CD4-positive, alpha-beta T cell treated with Interleukin-12 subunit alpha and Interleukin-12 subunit beta, for 1 hour (primary cell): ENCODE data around the gene HADH.
"Not testable (repeated sequence)": the region's sequence is repeated elsewhere in the genome, so short reads cannot be mapped to it uniquely, and the experiment has no call there.

Experiments used
- DNase-seq: peaks from one replicate; pipeline ENCODE4 v3.0.0-alpha.2; 2020

HADH gene

DNA sequence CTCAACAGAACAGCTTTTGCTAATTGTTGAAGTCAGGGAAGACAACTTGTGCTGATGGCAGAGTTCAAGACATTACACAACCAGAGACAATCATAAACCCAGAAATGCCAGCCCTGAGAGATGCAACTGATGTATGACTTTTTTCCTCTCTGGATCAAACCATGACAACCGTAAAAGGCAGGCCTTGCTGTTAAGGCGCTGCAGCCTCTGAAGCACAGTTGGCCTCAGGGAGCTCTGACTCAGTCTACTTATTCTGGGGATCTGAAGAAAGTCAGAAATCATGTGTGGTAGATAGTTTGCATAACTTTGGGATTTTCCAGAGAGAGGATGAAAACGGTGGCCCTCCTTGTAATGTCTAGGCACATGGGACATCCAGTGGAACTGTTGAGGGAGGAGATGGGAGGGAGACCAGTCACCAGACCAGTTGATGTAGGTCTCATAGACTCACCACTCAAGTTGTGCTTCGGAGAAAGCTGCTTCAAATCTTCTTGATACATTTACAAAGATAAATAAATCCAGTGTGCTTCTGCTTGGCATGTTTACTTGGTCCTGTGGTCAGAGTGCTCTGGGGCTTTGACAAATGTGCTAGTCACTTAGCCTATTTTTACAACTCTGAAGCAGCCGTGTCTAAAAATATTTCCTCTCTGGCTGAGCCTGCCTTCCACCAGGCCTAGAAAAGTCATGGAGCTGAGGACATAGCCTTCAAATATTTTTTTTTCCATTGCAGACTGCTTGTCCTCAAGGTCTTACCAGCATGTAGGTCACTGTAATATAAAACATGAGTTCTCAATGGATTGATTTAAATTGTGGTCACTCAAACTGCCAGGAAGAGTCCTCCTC, 7.5 kb downstream of the HADH start:
- DNase-seq, result no peak

DNA sequence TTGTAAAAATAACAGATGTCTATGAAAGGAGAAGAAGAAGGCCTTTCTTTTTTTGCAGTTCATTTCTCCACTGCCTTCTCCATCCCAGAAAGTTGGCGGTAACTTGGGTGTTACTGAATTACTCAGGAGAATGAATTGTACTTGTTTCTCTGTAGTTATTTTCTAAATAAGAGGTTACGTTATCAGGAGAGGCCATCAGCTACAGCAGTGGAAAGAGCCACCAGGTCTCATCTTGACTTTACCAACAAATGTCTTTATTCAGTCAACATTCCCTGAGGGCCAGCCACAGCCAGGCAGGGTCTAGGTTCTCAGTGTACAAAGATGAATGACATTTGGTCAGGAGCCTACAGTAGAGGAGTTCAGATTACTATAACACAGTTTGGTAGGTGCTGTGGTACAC, 8.1 kb downstream of the HADH start:
- no peak for DNase-seq

DNA sequence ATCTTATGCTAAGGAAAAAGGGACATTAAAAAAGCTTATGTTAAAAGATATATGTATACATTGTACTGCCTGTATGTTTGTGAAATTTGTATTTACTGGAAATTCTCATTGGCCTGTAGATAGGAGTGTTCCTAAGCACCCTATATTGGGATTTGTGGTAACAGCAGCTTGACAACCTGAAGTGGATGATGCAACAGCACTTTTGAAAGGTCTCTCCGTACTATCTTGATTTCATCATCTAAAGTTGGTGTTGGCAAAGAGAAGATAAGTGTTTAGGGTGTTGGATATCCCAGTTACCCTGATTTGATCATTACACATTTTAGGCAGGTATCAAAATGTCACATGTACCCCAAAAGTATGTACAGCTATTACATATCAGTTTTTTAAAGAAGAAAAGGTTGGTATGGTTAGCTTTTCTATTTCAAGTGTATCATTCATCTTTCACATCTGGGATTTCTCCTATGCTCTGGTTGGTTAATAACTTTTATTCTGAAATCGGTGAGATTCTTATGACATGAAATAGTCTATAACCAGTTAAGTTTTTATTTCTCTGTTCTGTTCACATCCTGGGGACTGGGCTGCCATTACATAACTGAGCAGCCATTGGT, 10.3 kb downstream of the HADH start:
- no peak for DNase-seq

DNA sequence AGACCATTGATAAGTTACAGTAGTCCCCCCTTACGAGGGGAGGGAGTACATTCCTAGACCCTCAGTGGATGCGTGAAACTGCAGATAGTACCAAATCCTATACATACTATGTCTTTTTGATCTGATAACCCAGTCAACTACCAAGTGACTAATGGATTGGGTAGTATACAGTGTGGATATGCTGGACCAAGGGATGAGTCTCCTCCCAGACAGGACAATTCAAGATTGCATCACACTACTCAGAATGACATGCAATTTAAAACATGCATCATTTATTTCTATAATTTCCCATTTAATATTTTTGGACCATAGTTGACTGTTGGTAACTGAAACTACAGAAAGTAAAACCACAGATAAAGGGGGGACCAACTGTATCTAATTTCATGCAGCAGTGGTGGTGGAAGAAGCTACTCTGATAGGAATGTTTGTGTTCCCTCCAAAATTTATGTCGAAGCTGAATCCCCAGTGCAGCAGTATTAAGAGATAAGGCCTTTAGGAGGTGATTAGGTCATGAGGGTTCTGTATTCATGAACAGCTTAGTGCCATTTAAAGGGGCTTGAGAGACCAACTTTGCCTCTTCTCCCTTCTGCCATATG, 11.9 kb downstream of the HADH start:
- DNase-seq, result no peak

DNA sequence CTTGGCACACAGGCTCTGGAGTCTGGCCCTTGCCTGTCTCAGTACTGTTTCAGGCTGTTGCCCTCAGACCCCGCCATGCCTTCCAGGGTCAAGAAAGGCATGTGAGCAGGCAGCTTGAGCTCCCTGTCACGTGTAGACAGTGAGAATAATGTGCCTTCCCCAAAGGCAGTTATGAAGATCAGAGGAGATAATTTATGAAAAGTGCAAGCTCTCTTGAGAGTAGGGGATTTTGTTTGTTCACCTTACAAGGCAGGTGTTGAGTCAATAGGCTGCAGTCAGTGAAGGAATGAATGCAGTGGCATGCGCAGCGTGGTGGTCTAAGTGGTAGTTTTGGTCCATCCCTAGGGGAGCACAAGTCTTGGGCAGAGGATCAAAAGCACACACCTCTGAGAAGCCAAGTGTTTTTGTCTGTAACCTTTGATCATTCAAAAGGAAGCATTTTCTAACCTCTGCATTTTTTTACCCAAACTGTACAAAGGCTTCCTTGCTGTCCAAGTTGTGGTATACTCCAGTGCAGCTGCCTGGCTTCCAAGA, 14.4 kb downstream of the HADH start:
- DNase-seq, result no peak

DNA sequence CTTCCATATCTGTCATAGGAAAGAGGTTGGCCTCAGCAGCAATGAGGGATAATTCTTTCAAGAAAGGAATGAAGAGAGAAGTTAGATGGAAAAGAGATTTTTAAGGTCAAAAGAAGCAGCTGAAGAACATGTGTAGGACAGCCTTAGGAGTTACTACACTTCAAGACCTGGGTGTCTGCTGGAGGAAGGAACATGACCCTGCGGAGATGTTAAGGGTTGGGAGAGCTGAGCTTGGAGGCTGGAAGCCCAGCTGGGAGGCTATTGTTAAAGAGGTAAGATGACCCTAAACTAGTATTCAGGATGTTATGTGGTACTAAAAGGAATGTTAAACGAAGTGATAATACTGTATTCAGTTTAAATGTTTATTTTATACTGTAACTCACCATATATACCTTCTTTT, 15.0 kb downstream of the HADH start:
- DNase-seq, result no peak

DNA sequence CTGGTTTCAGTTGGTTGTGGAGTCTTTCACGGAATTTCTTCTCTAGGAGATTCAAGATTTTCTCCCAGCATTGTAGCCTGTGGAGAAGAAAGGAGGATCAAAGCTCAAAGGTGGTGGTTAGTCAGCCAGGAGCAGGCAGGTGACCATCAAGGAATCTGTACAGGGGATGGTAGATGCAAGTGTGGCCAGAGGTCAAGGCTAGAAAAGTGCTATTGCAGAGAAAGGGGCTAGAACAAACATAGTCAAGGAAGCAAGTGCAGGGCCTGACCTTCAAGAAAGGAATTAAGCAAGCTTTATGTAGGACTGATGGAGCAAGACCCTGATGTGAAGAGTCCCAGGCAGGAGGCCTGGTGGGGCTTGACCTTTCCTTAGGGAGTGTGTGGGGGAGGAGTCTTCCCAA, 16.1 kb downstream of the HADH start:
- DNase-seq, result no peak

DNA sequence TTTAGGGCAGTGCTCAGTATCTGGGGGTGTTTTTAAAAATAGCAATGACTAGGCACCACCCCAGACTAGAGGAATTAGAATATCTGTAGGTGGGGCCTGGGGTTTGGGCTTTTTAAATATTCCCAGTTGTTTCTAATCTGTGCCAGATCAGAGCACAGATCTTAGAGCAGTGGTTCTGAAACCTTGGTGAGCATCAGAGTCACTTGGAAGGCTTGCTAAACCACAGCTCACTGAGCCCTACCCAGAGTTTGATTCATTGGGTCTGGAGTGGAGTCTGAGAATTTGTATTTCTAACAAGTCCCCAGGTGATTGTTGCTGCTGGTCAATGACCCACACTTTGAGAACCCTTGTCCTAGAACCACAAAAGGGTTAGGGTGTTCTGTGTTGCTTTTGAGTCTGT, 16.7 kb downstream of the HADH start:
- DNase-seq, result no peak

DNA sequence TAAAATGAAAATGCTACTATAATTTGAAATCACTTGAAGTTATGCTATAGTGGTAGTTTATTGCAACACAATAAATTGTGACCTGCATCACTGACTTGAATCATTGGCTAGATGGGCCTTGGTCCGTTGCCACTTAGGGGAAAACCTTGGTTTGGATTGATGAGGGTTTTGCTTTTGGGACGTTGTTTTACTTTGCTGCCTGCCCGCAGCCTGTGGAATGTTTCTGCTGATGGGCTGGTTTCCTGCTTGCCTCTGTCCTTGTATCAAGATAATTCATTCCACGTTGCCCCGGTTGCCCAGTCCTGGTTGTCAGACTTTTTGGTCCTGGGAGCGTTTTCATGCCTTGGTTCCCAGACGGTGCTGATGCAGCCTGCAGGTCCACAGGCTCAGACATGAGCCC, 18.3 kb downstream of the HADH start:
- no peak for DNase-seq

DNA sequence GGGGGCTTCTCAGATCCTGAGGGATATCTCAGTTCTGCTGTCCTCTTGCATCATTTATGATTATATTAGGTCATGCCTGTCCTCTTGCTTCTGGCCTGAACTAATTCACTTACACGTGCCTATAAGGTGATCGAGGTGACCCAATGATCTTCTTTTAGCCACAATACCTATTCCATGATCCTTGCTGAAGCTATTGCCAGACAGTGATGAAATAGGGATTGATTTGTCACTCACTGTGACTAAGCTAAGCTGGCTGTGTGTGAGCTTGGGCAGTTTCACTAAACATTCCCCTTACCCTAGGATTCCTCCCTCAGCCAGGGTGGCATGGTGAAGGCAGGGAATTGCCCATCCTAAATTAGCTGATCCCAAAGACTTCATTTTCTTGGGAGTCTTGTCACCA, 19.0 kb downstream of the HADH start:
- no peak for DNase-seq

DNA sequence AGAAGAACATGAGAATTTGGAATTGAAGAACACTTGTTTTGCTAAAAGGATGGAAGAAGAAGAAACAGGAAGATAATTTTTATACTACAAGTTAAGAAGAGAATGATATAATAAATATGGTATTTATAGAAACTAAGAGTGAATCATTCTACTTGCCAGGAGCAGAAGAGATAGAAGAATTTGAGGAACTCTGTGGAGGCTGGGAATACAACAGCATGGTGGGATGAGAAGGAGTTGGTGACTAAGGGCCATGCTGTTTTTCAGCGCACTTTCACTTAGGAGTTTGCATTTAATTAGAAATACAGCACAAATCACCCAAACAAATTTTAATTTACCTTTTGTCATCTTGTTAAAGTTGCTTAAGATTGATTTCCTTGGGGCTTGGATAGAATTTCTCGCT, 20.5 kb downstream of the HADH start:
- no peak for DNase-seq

DNA sequence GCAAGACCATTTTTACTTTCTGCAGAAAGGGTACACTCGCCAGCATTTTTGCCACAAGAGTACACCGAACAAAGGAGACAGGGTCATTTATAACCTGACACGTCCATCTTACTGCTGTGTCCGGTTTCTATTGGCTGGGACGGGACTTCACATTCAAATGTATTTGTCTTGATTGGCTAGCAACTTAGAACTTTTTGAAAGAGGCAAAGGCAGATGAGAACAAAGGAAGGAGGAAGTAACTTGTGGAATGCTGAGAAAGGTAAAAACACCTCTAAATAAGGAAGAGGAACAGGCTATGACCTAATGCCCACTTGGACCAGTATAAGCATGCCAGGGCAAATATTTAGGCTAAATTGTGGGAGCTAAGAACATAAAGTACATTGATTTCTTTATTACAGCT, 22.7 kb downstream of the HADH start:
- not testable (repeated sequence) for DNase-seq

DNA sequence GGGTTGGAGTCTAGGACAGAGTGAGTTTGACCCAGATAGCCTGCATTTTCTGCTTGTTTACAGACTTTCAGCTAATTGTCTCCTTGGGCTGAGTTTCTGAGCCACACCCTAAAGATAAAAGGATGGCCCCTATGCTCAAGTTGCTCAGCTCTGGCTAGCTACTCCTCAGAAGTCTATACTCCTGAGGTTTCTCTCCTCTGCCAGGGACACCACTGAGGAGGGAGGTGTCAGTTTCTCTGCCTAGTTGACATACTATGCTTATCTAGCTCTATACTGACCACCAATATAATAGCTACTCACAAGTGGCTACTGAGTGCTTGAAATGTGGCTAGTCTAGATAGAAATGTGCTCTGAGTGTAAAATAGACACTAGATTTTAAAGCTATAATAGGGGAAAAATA, 23.6 kb downstream of the HADH start:
- DNase-seq, result no peak

DNA sequence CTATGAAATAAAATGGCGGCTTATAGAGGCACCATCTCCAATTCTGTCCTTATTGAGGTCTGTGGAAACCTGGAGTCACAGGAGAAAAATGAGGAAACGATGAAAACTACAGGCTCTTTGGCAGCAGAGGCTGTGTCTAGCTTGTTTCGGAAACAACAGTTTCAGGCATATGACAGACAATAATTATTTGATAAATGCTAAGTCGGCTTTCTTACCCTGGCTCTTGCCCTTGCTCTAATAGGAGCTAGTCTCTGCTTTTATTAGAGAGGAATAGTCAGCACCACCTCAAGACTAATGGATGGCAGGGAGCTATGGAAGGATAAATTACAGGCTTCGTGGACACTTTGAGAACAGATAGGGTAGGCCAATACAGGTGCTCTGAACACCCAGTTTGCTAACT, 24.3 kb downstream of the HADH start:
- DNase-seq, result no peak

DNA sequence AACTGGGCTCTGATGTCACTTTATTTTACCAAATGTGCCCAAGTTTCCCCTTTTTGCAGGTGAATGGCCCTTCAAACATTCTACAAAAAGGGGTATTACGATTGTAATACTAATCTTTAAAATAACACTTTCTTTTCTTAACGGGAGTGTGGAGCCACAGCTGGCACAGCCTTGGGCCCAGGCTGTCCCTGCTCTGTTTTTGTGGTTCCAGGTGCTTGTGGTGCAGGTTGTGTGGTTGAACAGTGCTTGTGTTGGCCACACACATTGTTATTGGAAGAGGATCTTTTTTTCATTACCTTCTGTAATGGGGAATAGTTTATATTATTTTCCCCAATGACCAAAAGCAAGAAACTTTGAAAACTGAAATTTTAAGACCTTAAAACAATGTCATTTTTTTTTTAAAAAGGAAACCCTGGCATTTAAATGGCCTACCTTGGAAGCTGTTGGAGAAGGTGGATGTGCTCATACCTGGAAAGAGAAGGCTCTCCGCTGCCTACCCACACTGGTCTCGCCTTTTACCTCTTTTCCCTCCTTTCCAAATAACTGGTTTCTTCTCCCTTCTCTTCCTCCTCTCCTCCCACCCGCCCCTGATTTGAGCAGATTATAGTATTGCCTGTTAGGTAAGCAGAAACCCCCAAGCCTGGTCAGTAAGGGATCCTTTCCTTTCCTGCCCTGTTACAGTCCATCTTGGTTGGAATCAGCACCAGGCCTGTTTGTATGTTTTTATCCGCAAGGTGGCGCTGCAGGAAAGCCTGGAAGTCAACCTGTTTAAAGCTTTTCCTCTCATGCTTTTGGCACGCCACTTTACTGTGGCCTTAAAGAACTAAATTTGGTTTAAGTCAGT, 28.6 kb downstream of the HADH start:
- DNase-seq, result peak; percentile 81

DNA sequence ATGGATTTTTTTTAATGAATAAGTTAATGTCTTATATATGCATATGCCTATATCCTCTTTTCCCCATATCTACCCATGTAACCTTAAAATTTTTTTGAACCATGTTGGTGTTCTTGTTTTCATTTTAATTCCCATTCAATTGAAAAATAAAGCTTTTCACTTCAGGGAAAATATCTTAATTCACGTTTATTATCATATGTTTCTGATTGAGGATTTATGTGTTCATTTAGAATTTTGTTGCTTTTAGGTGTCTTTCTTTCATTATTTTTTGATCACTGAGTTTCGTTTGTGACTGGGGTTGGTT, 29.1 kb downstream of the HADH start:
- no peak for DNase-seq

DNA sequence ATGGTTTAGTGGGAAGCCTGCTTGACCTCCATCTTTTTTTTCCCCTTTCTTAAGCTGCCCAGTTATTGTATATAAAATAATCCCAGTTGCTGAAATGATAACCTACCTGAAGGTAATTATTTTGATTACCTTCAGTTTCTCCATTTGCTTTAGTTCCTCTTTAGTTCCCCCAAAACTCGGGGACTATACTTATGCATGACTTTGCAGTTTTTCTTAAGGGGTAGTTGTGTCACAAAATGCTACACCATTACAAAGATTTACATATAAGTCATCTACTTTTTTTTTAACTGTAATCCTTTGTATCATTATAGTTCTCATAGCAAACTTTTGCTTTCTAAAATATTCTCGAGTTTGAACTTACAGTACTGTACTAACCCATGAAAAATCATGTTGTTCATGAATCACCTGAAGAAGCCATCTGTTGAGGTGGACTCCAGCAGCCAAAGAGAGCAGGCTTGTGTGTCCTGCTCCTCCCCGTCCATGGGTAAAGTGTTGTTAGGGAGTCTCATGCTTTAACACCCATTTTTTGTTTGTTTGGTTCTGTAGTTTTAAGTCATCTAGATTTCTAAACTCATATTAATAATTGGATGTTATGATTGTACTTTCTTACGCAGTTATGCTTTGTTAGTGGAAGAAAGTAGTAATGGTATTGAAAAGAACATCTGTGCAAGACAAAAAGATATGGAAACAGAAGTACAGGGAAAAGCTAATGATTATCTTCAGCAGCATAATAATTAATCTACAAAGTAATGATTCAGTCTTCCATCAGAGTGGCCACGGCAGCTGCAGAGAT, 34.6 kb downstream of the HADH start:
- no peak for DNase-seq

DNA sequence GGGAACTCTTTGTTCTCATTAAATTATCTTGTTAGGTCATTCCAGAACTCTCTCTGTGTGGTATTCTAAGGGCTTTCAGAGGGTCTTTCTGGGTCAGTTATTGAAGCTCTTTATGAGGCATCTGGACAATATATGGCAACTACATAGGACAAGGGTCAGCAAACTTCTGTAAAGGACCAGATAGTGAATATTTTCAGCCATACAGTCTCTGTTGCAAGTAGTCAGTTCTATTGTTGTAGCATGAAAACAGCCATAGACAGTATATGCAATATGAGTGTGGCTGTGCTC, 35.1 kb downstream of the HADH start:
- DNase-seq, result no peak

DNA sequence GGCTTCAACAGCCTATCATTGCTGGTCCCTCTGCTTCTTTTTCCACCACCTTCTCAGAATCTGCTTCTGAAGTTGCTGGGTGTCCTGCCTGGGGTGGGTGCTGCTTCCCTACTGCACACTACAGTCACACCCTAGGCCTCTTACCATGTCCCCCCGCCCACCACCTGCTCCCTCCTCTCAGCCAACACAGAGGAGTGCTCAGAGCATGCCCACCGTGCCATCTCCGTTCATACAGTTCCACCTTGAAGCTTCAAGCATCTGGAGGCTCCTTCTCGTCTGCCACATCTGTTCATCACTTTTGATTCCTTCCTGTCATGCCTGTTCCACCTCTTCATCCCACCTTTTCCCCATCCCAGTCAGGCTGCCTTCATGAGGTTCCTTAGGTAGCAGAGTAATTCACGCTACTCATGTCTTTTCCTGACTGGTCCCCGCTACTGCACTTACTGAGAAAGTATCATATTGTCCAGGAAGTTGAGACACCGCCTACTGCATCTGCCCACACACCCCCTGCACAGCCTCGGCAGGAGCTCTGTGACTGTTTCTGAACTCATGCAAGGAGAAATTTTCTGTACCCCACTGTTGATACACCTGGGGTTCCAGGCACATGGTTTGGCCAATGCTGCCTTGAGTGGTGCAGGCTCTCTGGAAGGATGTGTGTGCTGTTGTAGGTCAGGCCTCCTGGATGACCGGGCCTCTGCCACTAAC, 39.5 kb downstream of the HADH start:
- no peak for DNase-seq

DNA sequence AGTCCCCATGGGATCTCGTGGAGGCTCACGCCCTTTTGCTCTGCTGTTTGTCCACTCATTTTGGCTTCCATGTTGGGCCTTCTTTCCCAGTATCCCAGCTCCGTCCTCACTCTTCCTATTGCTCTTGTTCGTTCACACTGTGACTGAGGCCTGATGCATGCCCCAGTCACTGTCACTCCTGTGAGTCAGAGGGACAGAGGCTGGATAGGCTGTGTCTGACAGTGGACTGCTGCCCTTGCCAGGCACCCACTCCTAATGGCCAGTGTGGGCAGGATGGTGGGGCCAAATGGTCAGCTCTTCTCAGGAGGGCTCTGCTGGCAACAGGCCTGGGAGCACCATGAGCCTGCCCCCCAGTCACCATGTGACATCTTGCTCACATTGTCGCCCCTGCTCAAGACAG, 40.0 kb downstream of the HADH start:
- DNase-seq, result no peak

DNA sequence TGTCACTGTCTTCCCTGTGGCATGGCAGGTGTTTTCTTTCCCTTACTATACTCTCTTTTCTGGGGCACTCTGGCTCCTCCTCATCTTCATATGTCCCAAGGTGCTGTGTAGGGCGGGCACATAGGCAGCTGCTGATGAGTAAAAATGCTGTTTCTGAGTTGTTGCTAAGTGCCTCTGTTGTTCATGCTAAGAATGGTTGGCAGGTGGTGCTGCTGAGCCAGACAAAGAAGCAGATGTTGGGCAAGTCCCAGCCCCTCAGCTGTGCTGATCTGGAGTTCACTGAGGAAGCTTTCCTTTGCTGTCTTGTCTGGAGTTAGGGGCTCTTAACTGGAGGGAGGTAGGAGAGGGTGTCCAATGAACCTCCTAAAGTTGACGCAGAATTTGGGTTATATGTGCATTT, 40.6 kb downstream of the HADH start:
- peak; percentile 74 for DNase-seq

DNA sequence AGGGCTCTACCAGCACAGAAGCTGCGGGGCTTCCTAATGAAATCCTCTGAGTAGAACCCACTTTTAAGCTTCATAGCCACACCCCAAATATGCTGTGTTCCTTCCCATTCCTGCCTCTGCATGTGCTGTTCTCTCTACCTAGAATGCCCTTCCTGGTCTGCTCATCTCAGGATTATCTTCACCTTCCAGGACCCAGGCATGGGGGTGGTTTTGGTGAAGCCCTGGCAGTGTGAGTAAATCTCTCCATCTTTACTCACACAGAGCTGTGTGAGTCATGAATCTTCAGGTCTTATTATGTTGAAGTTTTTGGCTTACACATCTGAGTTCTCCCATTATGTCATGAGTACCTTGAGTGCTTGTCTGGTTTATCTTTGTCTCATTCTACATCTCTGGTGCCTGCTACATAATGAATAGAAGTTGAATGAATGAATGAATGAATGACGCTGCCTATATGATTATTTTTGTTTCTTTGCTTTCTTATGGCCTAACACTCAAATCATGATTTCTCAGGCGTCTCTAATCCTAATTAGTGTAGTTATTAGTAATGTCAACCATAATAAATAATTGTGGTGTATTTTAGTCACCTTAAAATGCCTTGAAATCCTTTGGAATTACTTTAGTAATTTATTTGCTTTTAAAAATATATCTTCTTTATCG, 41.9 kb downstream of the HADH start:
- DNase-seq, result no peak
